Thyroid gland (tissue), 4 donors: ENCODE measurements around the gene EHD3. TPM values are rescaled to one million over a fixed set of nuclear protein-coding genes. Genes with fewer than 3 reads are reported as not detected.

Experiments
- DNase-seq, 2 donors: peaks; one replicate each; pipeline ENCODE4 v3.0.0-alpha.2; 2019
- H3K27ac ChIP-seq, 3 donors: fragments of 200-600 bp; sonication (generic); 1 replicate in 2 of 3; 2 replicates in 1 of 3; pipeline ENCODE4 v1.5.1; 2016 to 2019; ENCODE audit warnings: mild to moderate bottlenecking in 1 of 3, moderate library complexity in 1 of 3
- H3K27me3 ChIP-seq: fragments of 200-600 bp; sonication (generic); one replicate; pipeline ENCODE4 v1.5.1; 2019
- H3K36me3 ChIP-seq, 2 donors: fragments of 200-600 bp; sonication (generic); one replicate each; pipeline ENCODE4 v1.5.1; 2016 to 2019
- H3K4me1 ChIP-seq, 2 donors: fragments of 200-600 bp; sonication (generic); one replicate each; pipeline ENCODE4 v1.5.1; 2017 to 2019
- H3K4me3 ChIP-seq, 3 donors: fragments of 200-600 bp; sonication (generic); replicated peaks in 1 of 3; 1 replicate in 2 of 3; 2 replicates in 1 of 3; pipeline ENCODE4 v1.5.1; 2016; ENCODE audit warnings: mild to moderate bottlenecking in 1 of 3
- H3K9me3 ChIP-seq: fragments of 200-600 bp; sonication (generic); one replicate; pipeline ENCODE4 v1.5.1; 2017
- POLR2A ChIP-seq, 2 donors: fragments of 450-650 bp; IDR thresholded peaks; one replicate each; pipeline ENCODE4 v1.6.1; 2017; ENCODE audit warnings: antibody characterized with exemption in 2 of 2, mild to moderate bottlenecking in 2 of 2, moderate library complexity in 1 of 2
- WGBS, 2 donors: methylation state at CpG; one replicate each; pipeline ENCODE4 v1.1.5; 2017; 5-methylcytosine and 5-hydroxymethylcytosine counted together
- intact Hi-C: fragments of 100-400 bp; cut with DNase I; formaldehyde crosslinking; loops from one replicate; pipeline ENCODE4 v1.15.1; 2023
- total RNA-seq, 4 donors: library from RNA; depleted of rRNA; stranded (reverse); fragments of >200 nt; gene quantifications; one replicate each; pipeline ENCODE4 v1.2.3, GENCODE V29; 2016
- TF ChIP-seq, protein P1 (sequence below), 6 experiments: fragments of 200-600 bp in 3 of 6; fragments of 450-650 bp in 3 of 6; sonication (generic) in 3 of 6; IDR thresholded peaks; one replicate each; pipeline ENCODE4 v1.5.1; 2016 to 2019; ENCODE audit warnings: antibody characterized with exemption in 6 of 6, mild to moderate bottlenecking in 2 of 6, inconsistent platforms in 1 of 6, moderate library complexity in 1 of 6

The EHD3 gene
- total RNA-seq, 4 donors from 2014 or later, result 4.2 to 9.2 (median 5.5) TPM

DNA sequence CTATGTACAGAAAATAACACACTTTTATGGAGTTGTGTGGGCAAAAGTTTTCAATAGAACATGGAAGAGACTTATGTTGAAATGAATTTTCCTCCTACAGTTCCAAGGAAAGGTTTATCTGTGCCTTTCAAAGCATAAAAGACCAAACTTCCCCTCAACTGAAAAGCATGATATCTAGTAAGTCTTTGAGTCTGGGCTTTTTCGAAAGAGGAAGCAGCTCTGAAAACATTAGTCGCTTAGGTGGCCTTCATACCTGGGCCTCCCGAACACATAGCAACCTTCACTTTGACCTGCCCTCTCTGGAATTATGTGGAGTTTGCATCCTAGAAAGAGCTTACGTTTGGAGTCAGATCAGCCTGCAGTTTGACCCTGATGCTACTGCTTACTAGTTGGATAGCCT is 11.9 kb upstream of the EHD3 start:
- no peaks in the 10 kb centered on the region for H3K4me1 ChIP-seq
- DNase-seq, result no peak
- WGBS, 2 donors, result 82 to 92% methylated on average over 4 of the region's 4 CpGs
- TF ChIP-seq POLR2A (IDR thresholded peaks at IDR 0.05), result no peak
- TF ChIP-seq, protein P1, sequence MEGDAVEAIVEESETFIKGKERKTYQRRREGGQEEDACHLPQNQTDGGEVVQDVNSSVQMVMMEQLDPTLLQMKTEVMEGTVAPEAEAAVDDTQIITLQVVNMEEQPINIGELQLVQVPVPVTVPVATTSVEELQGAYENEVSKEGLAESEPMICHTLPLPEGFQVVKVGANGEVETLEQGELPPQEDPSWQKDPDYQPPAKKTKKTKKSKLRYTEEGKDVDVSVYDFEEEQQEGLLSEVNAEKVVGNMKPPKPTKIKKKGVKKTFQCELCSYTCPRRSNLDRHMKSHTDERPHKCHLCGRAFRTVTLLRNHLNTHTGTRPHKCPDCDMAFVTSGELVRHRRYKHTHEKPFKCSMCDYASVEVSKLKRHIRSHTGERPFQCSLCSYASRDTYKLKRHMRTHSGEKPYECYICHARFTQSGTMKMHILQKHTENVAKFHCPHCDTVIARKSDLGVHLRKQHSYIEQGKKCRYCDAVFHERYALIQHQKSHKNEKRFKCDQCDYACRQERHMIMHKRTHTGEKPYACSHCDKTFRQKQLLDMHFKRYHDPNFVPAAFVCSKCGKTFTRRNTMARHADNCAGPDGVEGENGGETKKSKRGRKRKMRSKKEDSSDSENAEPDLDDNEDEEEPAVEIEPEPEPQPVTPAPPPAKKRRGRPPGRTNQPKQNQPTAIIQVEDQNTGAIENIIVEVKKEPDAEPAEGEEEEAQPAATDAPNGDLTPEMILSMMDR (IDR thresholded peaks at IDR 0.05), result no peak
- no peak overlapping the region for H3K4me3 ChIP-seq
- H3K27ac ChIP-seq, result no peak overlapping the region
- no peaks in the 10 kb centered on the region for H3K36me3 ChIP-seq
- no peaks in the 10 kb centered on the region for H3K27me3 ChIP-seq
- H3K9me3 ChIP-seq, result no peaks in the 10 kb centered on the region
- intact Hi-C loops, result no loop called here

DNA sequence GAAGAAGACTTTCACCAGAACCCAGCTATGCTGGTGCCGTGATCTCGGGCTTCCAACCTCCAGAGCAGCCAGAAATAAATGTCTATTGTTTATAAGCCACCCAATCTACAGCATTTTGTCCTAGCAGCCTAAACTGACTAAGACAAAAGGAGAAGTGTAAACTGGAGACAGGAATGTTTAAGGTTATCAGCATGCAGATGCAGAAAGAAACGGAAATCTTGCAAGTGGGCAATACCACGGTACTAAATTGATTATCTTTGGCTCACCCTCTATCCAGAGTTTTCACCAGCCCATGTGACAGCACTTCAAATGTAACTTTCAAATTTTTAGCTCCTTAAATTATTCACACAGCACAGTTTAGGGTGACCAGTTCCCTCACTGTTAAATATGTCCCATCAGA is 10.9 kb upstream of the EHD3 start:
- TF ChIP-seq, protein P1 (IDR thresholded peaks at IDR 0.05), result no peak
- TF ChIP-seq POLR2A (IDR thresholded peaks at IDR 0.05), result no peak
- no peaks in the 10 kb centered on the region for H3K9me3 ChIP-seq
- H3K4me1 ChIP-seq, result no peaks in the 10 kb centered on the region
- no peak overlapping the region for H3K27ac ChIP-seq
- no peaks in the 10 kb centered on the region for H3K27me3 ChIP-seq
- no peaks in the 10 kb centered on the region for H3K36me3 ChIP-seq
- no peak for DNase-seq
- WGBS, 2 donors, result 86 to 87% methylated on average over 4 of the region's 4 CpGs
- intact Hi-C loops, result no loop called here
- no peak overlapping the region for H3K4me3 ChIP-seq

DNA sequence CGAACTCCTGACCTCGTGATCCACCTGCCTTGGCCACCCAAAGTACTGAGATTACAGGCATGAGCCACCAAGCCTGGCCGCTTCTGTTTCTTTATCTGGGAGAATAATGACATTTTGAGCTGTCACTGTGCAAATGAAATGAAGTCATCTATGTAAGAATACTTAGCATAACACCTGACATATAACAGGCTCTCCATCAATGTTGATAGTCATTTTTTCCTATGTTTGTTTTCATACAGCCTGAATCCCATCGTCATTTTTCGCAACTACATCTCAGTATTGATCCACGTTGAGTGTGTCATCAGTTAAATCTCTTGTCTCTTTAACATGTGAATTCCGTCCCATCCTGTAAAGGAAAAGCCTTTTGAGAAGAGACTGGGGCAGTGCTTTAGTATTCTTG is 10.2 kb upstream of the EHD3 start:
- H3K4me3 ChIP-seq, result no peak overlapping the region
- no peaks in the 10 kb centered on the region for H3K4me1 ChIP-seq
- WGBS, 2 donors, result 90 to 93% methylated on average over 7 of the region's 7 CpGs
- TF ChIP-seq POLR2A (IDR thresholded peaks at IDR 0.05), result no peak
- no peak overlapping the region for H3K27ac ChIP-seq
- no peak for DNase-seq
- intact Hi-C loops, result no loop called here
- no peaks in the 10 kb centered on the region for H3K36me3 ChIP-seq
- no peaks in the 10 kb centered on the region for H3K27me3 ChIP-seq
- H3K9me3 ChIP-seq, result no peaks in the 10 kb centered on the region

DNA sequence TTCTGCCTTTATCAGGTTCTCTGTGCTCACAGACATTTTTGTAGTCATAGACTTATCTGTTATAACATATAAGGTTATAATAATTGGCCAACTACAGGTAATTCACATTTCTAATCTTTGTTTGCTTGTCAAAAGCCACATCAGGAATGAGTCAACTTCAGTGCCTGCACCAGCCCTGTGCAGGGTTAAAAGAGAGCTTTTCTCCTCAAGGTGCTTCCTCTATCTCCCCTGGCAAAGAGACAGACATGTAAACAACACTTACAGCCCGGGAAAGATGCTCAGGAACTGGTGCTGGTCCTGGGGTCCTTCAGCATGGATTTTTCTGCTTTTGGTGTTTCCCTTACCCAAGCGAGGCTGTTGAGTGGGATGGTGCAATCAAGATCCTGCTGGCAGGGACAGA is 7.7 kb upstream of the EHD3 start:
- WGBS, 2 donors, result 23 to 44% methylated on average over 2 of the region's 2 CpGs
- no peak for DNase-seq
- no peak overlapping the region for H3K27ac ChIP-seq
- no peak overlapping the region for H3K4me3 ChIP-seq
- no peaks in the 10 kb centered on the region for H3K4me1 ChIP-seq
- no peaks in the 10 kb centered on the region for H3K27me3 ChIP-seq
- no peaks in the 10 kb centered on the region for H3K36me3 ChIP-seq
- no peaks in the 10 kb centered on the region for H3K9me3 ChIP-seq
- TF ChIP-seq, protein P1 (IDR thresholded peaks at IDR 0.05), result no peak
- TF ChIP-seq POLR2A (IDR thresholded peaks at IDR 0.05), result no peak
- intact Hi-C loops, result no loop called here

DNA sequence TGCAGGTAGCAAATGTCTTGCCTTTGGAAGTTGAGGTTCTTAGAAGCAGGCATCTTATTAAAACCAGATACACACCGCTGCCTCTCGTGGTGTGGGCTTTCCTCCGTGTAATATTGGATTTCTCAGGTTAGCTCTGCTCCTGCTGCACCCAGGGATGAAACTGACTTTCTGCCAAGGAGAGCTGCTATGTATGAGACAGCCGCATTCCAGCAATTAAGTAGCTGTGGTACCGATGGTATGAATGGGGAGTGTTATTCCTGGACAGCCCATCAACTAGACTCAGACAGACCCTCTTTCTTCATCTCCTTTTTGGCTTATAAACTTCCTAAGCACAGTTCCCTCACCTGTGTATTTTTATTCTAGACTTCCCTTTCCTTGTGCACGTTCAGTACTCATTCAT is 6.8 kb upstream of the EHD3 start:
- Histone ChIP-seq H3K27me3 (no peaks in the 10 kb centered on the region), H3K9me3 (no peaks in the 10 kb centered on the region), H3K27ac (no peak overlapping the region), H3K36me3 (no peaks in the 10 kb centered on the region), H3K4me3 (no peak overlapping the region), H3K4me1 (no peaks in the 10 kb centered on the region)
- no peak for DNase-seq
- intact Hi-C loops, result no loop called here
- WGBS, 2 donors, result 29 to 46% methylated on average over 6 of the region's 6 CpGs
- TF ChIP-seq, protein P1 (IDR thresholded peaks at IDR 0.05), result no peak
- TF ChIP-seq POLR2A (IDR thresholded peaks at IDR 0.05), result no peak

DNA sequence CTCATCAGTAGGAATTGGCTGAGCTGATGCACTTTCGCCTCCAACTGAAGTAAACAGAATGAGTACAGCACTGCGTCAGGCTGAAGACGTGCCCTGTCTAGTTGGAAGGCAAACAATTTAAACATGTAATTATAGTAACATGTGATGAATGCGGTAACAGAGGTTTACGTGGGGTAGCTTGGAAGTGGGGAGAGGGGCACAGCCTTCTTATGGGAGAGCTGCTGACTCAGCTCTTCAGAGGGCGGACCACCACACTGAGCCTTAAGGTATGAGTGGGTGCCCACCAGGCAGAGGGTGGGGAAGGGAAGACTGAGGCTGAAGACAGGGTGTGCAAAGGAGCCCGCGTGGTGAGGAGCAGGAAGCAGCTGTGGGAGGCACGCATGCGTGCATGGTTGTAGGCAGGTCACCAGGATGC is 6.2 kb upstream of the EHD3 start:
- H3K27ac ChIP-seq, result no peak overlapping the region
- TF ChIP-seq POLR2A (IDR thresholded peaks at IDR 0.05), result no peak
- TF ChIP-seq, protein P1 (IDR thresholded peaks at IDR 0.05), result no peak
- DNase-seq, result no peak
- H3K4me1 ChIP-seq, result no peaks in the 10 kb centered on the region
- WGBS, 2 donors, result 84 to 85% methylated on average over 10 of the region's 10 CpGs
- H3K4me3 ChIP-seq, result no peak overlapping the region
- intact Hi-C loops, result no loop called here
- H3K27me3 ChIP-seq, result no peaks in the 10 kb centered on the region
- no peaks in the 10 kb centered on the region for H3K36me3 ChIP-seq
- H3K9me3 ChIP-seq, result no peaks in the 10 kb centered on the region
